Measurements from ENCODE around the gene ROPN1B.

Gene ROPN1B

GRCh38 chr3:126026761-126027160 lies 57.8 kb downstream of the ROPN1B start:
- H3K9me3 ChIP-seq (ENCODE audit: control insufficient read depth, low read length), result no peaks in the 10 kb centered on the region
- H3K4me1 ChIP-seq (ENCODE audit: control insufficient read depth, insufficient read depth, low read length), result no peaks in the 10 kb centered on the region
- H3K27ac ChIP-seq (ENCODE audit: insufficient read depth, low read depth, low read length, poor library complexity, severe bottlenecking), result no peak overlapping the region
- 88 to 90% methylated on average over 6 of the region's 6 CpGs for WGBS, 2 experiments
- no peak overlapping the region for H3K4me3 ChIP-seq (ENCODE audit: insufficient read depth, low read depth, low read length)
- no peaks in the 10 kb centered on the region for H3K36me3 ChIP-seq (ENCODE audit: control insufficient read depth, insufficient read depth, low read length)
- no peaks in the 10 kb centered on the region for H3K27me3 ChIP-seq (ENCODE audit: control insufficient read depth, insufficient read depth, low read length, poor library complexity, severe bottlenecking)

- no peak overlapping the region for H3K4me3 ChIP-seq (ENCODE audit: insufficient read depth, low read depth, low read length)
- WGBS, 2 experiments, result 94% methylated on average over 4 of the region's 4 CpGs
These were observed 59.1 kb downstream of the ROPN1B start for GRCh38 chr3:126028096-126028495.

GRCh38 chr3:126029241-126029640 lies 60.3 kb downstream of the ROPN1B start:
- Histone ChIP-seq H3K27ac (ENCODE audit: insufficient read depth, low read depth, low read length, poor library complexity, severe bottlenecking) (no peak overlapping the region), H3K27me3 (ENCODE audit: control insufficient read depth, insufficient read depth, low read length, poor library complexity, severe bottlenecking) (no peaks in the 10 kb centered on the region), H3K4me1 (ENCODE audit: control insufficient read depth, insufficient read depth, low read length) (no peaks in the 10 kb centered on the region), H3K36me3 (ENCODE audit: control insufficient read depth, insufficient read depth, low read length) (no peaks in the 10 kb centered on the region), H3K9me3 (ENCODE audit: control insufficient read depth, low read length) (no peaks in the 10 kb centered on the region), H3K4me3 (ENCODE audit: insufficient read depth, low read depth, low read length) (no peak overlapping the region)

More at GRCh38 chr3:126028096-126028495, 59.1 kb downstream of the ROPN1B start:
- Histone ChIP-seq H3K9me3 (ENCODE audit: control insufficient read depth, low read length) (no peaks in the 10 kb centered on the region), H3K4me1 (ENCODE audit: control insufficient read depth, insufficient read depth, low read length) (no peaks in the 10 kb centered on the region), H3K27ac (ENCODE audit: insufficient read depth, low read depth, low read length, poor library complexity, severe bottlenecking) (no peak overlapping the region), H3K36me3 (ENCODE audit: control insufficient read depth, insufficient read depth, low read length) (no peaks in the 10 kb centered on the region), H3K27me3 (ENCODE audit: control insufficient read depth, insufficient read depth, low read length, poor library complexity, severe bottlenecking) (no peaks in the 10 kb centered on the region)

- no peaks in the 10 kb centered on the region for H3K27me3 ChIP-seq (ENCODE audit: control insufficient read depth, insufficient read depth, low read length, poor library complexity, severe bottlenecking)
- no peaks in the 10 kb centered on the region for H3K9me3 ChIP-seq (ENCODE audit: control insufficient read depth, low read length)
- no peaks in the 10 kb centered on the region for H3K36me3 ChIP-seq (ENCODE audit: control insufficient read depth, insufficient read depth, low read length)
- H3K27ac ChIP-seq (ENCODE audit: insufficient read depth, low read depth, low read length, poor library complexity, severe bottlenecking), result no peak overlapping the region
- H3K4me3 ChIP-seq (ENCODE audit: insufficient read depth, low read depth, low read length), result no peak overlapping the region
- H3K4me1 ChIP-seq (ENCODE audit: control insufficient read depth, insufficient read depth, low read length), result no peaks in the 10 kb centered on the region
- 86 to 94% methylated on average over 1 of the region's 1 CpG for WGBS, 2 experiments
These were observed 61.5 kb downstream of the ROPN1B start for GRCh38 chr3:126030455-126030854.

- no peaks in the 10 kb centered on the region for H3K27me3 ChIP-seq (ENCODE audit: control insufficient read depth, insufficient read depth, low read length, poor library complexity, severe bottlenecking)
- H3K27ac ChIP-seq (ENCODE audit: insufficient read depth, low read depth, low read length, poor library complexity, severe bottlenecking), result no peak overlapping the region
- H3K4me3 ChIP-seq (ENCODE audit: insufficient read depth, low read depth, low read length), result no peak overlapping the region
- H3K36me3 ChIP-seq (ENCODE audit: control insufficient read depth, insufficient read depth, low read length), result no peaks in the 10 kb centered on the region
- WGBS, 2 experiments, result 67 to 73% methylated on average over 9 of the region's 9 CpGs
- no peaks in the 10 kb centered on the region for H3K4me1 ChIP-seq (ENCODE audit: control insufficient read depth, insufficient read depth, low read length)
- no peaks in the 10 kb centered on the region for H3K9me3 ChIP-seq (ENCODE audit: control insufficient read depth, low read length)
These were observed 63.0 kb downstream of the ROPN1B start for GRCh38 chr3:126031981-126032471.
